Lower leg skin (tissue), 4 donors: ENCODE measurements around the gene MLST8. TPM values are rescaled to one million over a fixed set of nuclear protein-coding genes. Genes with fewer than 3 reads are reported as not detected.

ENCODE experiments used
- DNase-seq, 2 donors: peaks; one replicate each; pipeline ENCODE4 v3.0.0-alpha.2; 2019; ENCODE audit warnings: low spot score in 2 of 2
- H3K4me3 ChIP-seq: fragments of 200-600 bp; sonication (generic); 2 replicates; pipeline ENCODE4 v1.5.1; 2017; ENCODE audit warnings: mild to moderate bottlenecking, low read depth; ENCODE audit not compliant: poor library complexity, severe bottlenecking
- CTCF ChIP-seq, 3 donors: fragments of 450-650 bp; IDR thresholded peaks; one replicate each; pipeline ENCODE4 v1.5.1; 2016; ENCODE audit warnings: antibody characterized with exemption in 3 of 3, mild to moderate bottlenecking in 3 of 3, moderate library complexity in 2 of 3
- POLR2A ChIP-seq, 2 donors: fragments of 450-650 bp; IDR thresholded peaks; one replicate each; pipeline ENCODE4 v1.6.1; 2016 to 2017; ENCODE audit warnings: antibody characterized with exemption in 2 of 2, mild to moderate bottlenecking in 1 of 2, moderate library complexity in 1 of 2
- WGBS, 2 donors: methylation state at CpG; one replicate each; pipeline ENCODE4 v1.1.5; 2018; 5-methylcytosine and 5-hydroxymethylcytosine counted together
- intact Hi-C: fragments of 100-400 bp; cut with DNase I; formaldehyde crosslinking; loops from one replicate; pipeline ENCODE4 v1.15.0; 2023; ENCODE audit warnings: low total_unique reads
- total RNA-seq, 4 donors: library from RNA; depleted of rRNA; stranded (reverse); fragments of >200 nt; gene quantifications; one replicate each; pipeline ENCODE4 v1.1.0, GENCODE V29; 2016

MLST8 gene
- total RNA-seq, 4 donors from 2014 or later = 43.8 to 69.4 (median 54.9) TPM

- intact Hi-C loops = no loop called here
Measured at GRCh38 chr16:2242598-2242997, 37.3 kb downstream of the MLST8 start.

GRCh38 chr16:2243031-2243528, 37.8 kb downstream of the MLST8 start:
- TF ChIP-seq POLR2A (IDR thresholded peaks at IDR 0.05) (no peak), CTCF (IDR thresholded peaks at IDR 0.05) (no peak)
- H3K4me3 ChIP-seq = no peak overlapping the region
- intact Hi-C loops = no loop called here
- WGBS, 2 donors = 98% methylated on average over 12 to 14 of the region's 19 CpGs
- DNase-seq = no peak

More at GRCh38 chr16:2242598-2242997, 37.3 kb downstream of the MLST8 start:
- no peak for TF ChIP-seq CTCF (IDR thresholded peaks at IDR 0.05)
- no peak overlapping the region for H3K4me3 ChIP-seq
- 66 to 73% methylated on average over 11 of the region's 11 CpGs for WGBS, 2 donors
- DNase-seq = no peak

- no peak for DNase-seq
- intact Hi-C loops = no loop called here
- no peak overlapping the region for H3K4me3 ChIP-seq
- 97 to 99% methylated on average over 11 of the region's 11 CpGs for WGBS, 2 donors
- no peak for TF ChIP-seq POLR2A (IDR thresholded peaks at IDR 0.05)
- TF ChIP-seq CTCF (IDR thresholded peaks at IDR 0.05) = no peak
Measured at GRCh38 chr16:2243781-2244180, 38.5 kb downstream of the MLST8 start.

GRCh38 chr16:2244301-2244700, 39.0 kb downstream of the MLST8 start:
- intact Hi-C loops = no loop called here
- TF ChIP-seq POLR2A (IDR thresholded peaks at IDR 0.05) (no peak), CTCF (IDR thresholded peaks at IDR 0.05) (no peak)
- 75 to 100% methylated on average over 4 to 15 of the region's 17 CpGs for WGBS, 2 donors
- H3K4me3 ChIP-seq = no peak overlapping the region
- DNase-seq = no peak

- no peak for DNase-seq
- TF ChIP-seq POLR2A (IDR thresholded peaks at IDR 0.05) = no peak
- no peak for TF ChIP-seq CTCF (IDR thresholded peaks at IDR 0.05)
- H3K4me3 ChIP-seq = no peak overlapping the region
- 93 to 95% methylated on average over 27 to 30 of the region's 30 CpGs for WGBS, 2 donors
- intact Hi-C loops = no loop called here
Measured at GRCh38 chr16:2244926-2245795, 39.9 kb downstream of the MLST8 start.
